ENCODE results near the gene SLC41A3.

DNA sequence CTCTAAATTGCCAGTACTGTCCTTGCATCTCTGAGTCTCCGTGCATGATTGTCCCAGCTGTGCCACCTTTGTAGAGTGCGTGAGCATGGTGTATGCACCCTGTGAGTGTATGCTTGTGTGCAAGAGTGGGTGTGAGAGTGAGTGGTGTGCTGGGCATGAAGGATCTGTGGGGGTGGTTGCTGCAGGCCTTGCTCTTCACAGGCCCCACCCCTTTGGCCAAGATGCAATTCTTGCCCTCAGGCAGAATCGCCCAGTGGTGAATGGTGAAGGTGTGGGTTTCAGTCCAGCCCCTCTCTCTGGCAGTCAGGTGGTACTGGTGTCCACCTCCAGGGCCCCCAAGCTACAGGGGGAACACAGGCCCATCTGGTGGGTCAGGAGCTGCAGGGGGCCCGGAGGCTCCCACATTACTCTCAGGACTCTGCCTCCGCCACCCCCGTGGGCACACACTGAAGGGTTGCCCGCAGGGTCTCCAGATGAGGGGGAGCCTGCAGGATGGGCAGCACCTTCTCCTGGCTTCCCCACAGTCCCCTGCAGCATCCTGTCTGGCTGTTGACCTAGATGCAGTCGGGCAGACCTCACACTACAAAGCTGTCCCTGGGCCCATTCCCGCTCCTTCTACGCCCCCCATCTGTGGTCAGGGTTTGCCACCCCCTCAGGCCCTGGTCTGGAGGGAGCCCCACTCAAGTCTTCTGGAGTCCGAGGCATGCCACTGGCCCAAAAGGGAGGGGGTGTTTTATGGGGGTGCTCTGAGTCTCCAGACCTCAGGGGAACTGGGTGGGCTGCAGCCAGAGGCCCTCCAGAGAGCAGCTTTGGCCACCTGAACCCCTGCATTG, 123.3 kb downstream of the SLC41A3 start:
- TF ChIP-seq POLR2A (IDR thresholded peaks at IDR 0.05; ENCODE audit: low read depth, low read length) (no peak), POLR2AphosphoS5 (IDR thresholded peaks at IDR 0.05; ENCODE audit: low read depth, low read length) (no peak)
